A673 (cell line): ENCODE data around the gene ZC3H18. TPM values are rescaled to one million over a fixed set of nuclear protein-coding genes. Genes with fewer than 3 reads are reported as not detected.
A peak's percentile ranks its signal among the peaks of the same experiment; 100 is the strongest.

Experiments
- BruUV-seq: library from RNA; stranded (reverse); fragments of 400-500 nt; replicated peaks from 2 replicates; lab custom pipeline; 2021; lab: Mats Ljungman, UMichigan
- CTCF ChIA-PET: fragments of 300-600 bp; sonication (Branson Sonifier 250); formaldehyde crosslinking; loops from one replicate; lab custom pipeline; 2022; ENCODE audit warnings: antibody characterized with exemption; lab: Charles Lee
- POLR2A ChIA-PET: fragments of 300-600 bp; sonication (Branson Sonifier 250); formaldehyde crosslinking; loops from one replicate; lab custom pipeline; 2022; ENCODE audit warnings: antibody characterized with exemption; ENCODE audit not compliant: low non-redundant PET; lab: Charles Lee
- DNase-seq: peaks from one replicate; pipeline ENCODE4 v3.0.0-alpha.2; 2015; ENCODE audit warnings: low spot score
- H3K27ac ChIP-seq: fragments of 200-600 bp; sonication (generic); 2 replicates; pipeline ENCODE4 v1.5.1; 2016; ENCODE audit warnings: mixed run types, low read depth, mild to moderate bottlenecking, mixed read lengths, antibody characterized with exemption, low read length; ENCODE audit not compliant: poor library complexity, severe bottlenecking
- H3K27me3 ChIP-seq: fragments of 200-600 bp; sonication (generic); replicated peaks from 2 replicates; pipeline ENCODE4 v1.6.1; 2017; ENCODE audit warnings: mixed run types, low read depth, mild to moderate bottlenecking, mixed read lengths, antibody characterized with exemption, low read length; ENCODE audit not compliant: insufficient read depth, poor library complexity
- H3K36me3 ChIP-seq: fragments of 200-600 bp; sonication (generic); 2 replicates; pipeline ENCODE4 v1.6.1; 2016; ENCODE audit warnings: mixed run types, mild to moderate bottlenecking, mixed read lengths, antibody characterized with exemption, low read length; ENCODE audit not compliant: insufficient read depth, poor library complexity, severe bottlenecking
- H3K4me1 ChIP-seq: fragments of 200-600 bp; sonication (generic); 2 replicates; pipeline ENCODE4 v1.6.1; 2017; ENCODE audit warnings: mixed run types, mild to moderate bottlenecking, mixed read lengths, antibody characterized with exemption, low read length; ENCODE audit not compliant: insufficient read depth, poor library complexity, severe bottlenecking
- H3K4me3 ChIP-seq: fragments of 200-600 bp; sonication (generic); 2 replicates; pipeline ENCODE4 v1.5.1; 2016; ENCODE audit warnings: low read depth, mixed run types, mild to moderate bottlenecking, mixed read lengths, low read length; ENCODE audit not compliant: poor library complexity, severe bottlenecking
- H3K9me3 ChIP-seq: fragments of 200-600 bp; sonication (generic); 2 replicates; pipeline ENCODE4 v1.6.1; 2016; ENCODE audit warnings: mixed run types, low read depth, mild to moderate bottlenecking, mixed read lengths, antibody characterized with exemption, low read length; ENCODE audit not compliant: poor library complexity, severe bottlenecking
- CTCF ChIP-seq: fragments of 300-800, 200-600 bp; sonication (generic); conservative IDR thresholded peaks from 2 replicates; pipeline ENCODE4 v1.5.1; 2017; ENCODE audit warnings: low read depth, mild to moderate bottlenecking, antibody characterized with exemption, low read length, moderate library complexity, mixed read lengths
- EZH2 ChIP-seq: fragments of 200-600 bp; sonication (generic); IDR thresholded peaks from 2 replicates; pipeline ENCODE4 v1.6.1; 2017; ENCODE audit warnings: borderline replicate concordance, low read depth, mild to moderate bottlenecking, mixed read lengths, antibody characterized with exemption, low read length; ENCODE audit not compliant: poor library complexity, severe bottlenecking
- intact Hi-C: fragments of 100-400 bp; cut with micrococcal nuclease; formaldehyde crosslinking; loops from one replicate; pipeline ENCODE4 v1.10.0; 2022; ENCODE audit not compliant: unreplicated experiment
- total RNA-seq: library from RNA; stranded (reverse); gene quantifications from 2 replicates; pipeline ENCODE4 v1.2.3, GENCODE V29; 2021

The ZC3H18 gene
- total RNA-seq, 1 experiment from 2014 or later = 83.4 TPM

GRCh38 chr16:88651276-88651988 is 81.2 kb downstream of the ZC3H18 start:
- Histone ChIP-seq H3K9me3 (no peaks in the 10 kb centered on the region), H3K27ac (no peak overlapping the region), H3K4me3 (peak overlapping the region; percentile 74), H3K27me3 (no peaks in the 10 kb centered on the region), H3K36me3 (peaks cover 30% of the 10 kb centered on the region), H3K4me1 (peaks cover 17% of the 10 kb centered on the region)
- TF ChIP-seq EZH2 (no peak), CTCF (no peak)
- intact Hi-C loops = no loop called here
- ChIA-PET CTCF (no interaction called here), POLR2A (no interaction called here)
- BruUV-seq = no TSS peak
- no peak for DNase-seq

GRCh38 chr16:88651989-88652761 is 82.0 kb downstream of the ZC3H18 start:
- H3K27me3 ChIP-seq = no peaks in the 10 kb centered on the region
- peaks cover 17% of the 10 kb centered on the region for H3K4me1 ChIP-seq
- TSS peak; percentile 33 for BruUV-seq
- intact Hi-C loops = no loop called here
- no peak for TF ChIP-seq CTCF
- TF ChIP-seq EZH2 = no peak
- peaks cover 36% of the 10 kb centered on the region for H3K36me3 ChIP-seq
- ChIA-PET CTCF (no interaction called here), POLR2A (no interaction called here)
- DNase-seq = no peak
- no peak overlapping the region for H3K4me3 ChIP-seq
- H3K27ac ChIP-seq = no peak overlapping the region
- no peaks in the 10 kb centered on the region for H3K9me3 ChIP-seq

GRCh38 chr16:88652762-88653063 is 82.5 kb downstream of the ZC3H18 start:
- ChIA-PET POLR2A (no interaction called here), CTCF (no interaction called here)
- no peak for DNase-seq
- H3K36me3 ChIP-seq = peaks cover 41% of the 10 kb centered on the region
- no peak overlapping the region for H3K27ac ChIP-seq
- TF ChIP-seq EZH2 = no peak
- H3K27me3 ChIP-seq = no peaks in the 10 kb centered on the region
- no peak overlapping the region for H3K4me3 ChIP-seq
- H3K9me3 ChIP-seq = no peaks in the 10 kb centered on the region
- intact Hi-C loops = no loop called here
- BruUV-seq = no TSS peak
- peaks cover 17% of the 10 kb centered on the region for H3K4me1 ChIP-seq

GRCh38 chr16:88653101-88653500 is 82.9 kb downstream of the ZC3H18 start:
- DNase-seq = no peak
- ChIA-PET POLR2A (no interaction called here), CTCF (no interaction called here)
- H3K4me3 ChIP-seq = no peak overlapping the region
- H3K27ac ChIP-seq = no peak overlapping the region
- intact Hi-C loops = no loop called here
- H3K36me3 ChIP-seq = peaks cover 45% of the 10 kb centered on the region
- H3K9me3 ChIP-seq = no peaks in the 10 kb centered on the region
- peaks cover 17% of the 10 kb centered on the region for H3K4me1 ChIP-seq
- H3K27me3 ChIP-seq = no peaks in the 10 kb centered on the region
- BruUV-seq = no TSS peak
- TF ChIP-seq EZH2 (no peak), CTCF (no peak)
